ENCODE results near the gene ASB9. TPM values are rescaled to one million over a fixed set of nuclear protein-coding genes. Genes with fewer than 3 reads are reported as not detected.

ASB9 gene
- total RNA-seq, 1 experiment from 2014 or later: not detected

- Mint-ChIP-seq H3K27me3 (ENCODE audit: low read depth) (no peaks in the 10 kb centered on the region; the same call in 1 of the 2 replicates), H3K36me3 (ENCODE audit: insufficient read depth in 1 of 3, low read depth in 3 of 3) (peaks cover 0 to 5% (median 4%) of the 10 kb centered on the region in 3 experiments; a peak in 4 of 7 replicates), H3K4me3 (no peak within 1 kb of the TSS), H3K27ac (no peak within 1 kb of the TSS), H3K4me1 (no peaks in the 10 kb centered on the region), H3K9me3 (peaks cover 3 to 18% of the 10 kb centered on the region in 2 experiments; a peak in 1 of 5 replicates)
- Histone ChIP-seq H3K18ac (ENCODE audit: insufficient read length, low read depth, low read length) (no peak within 1 kb of the TSS), H2BK120ac (ENCODE audit: low read depth, low read length, poor library complexity, severe bottlenecking) (no peak within 1 kb of the TSS), H3K79me1 (ENCODE audit: insufficient read depth, low read depth, low read length, poor library complexity, severe bottlenecking) (no peaks in the 10 kb centered on the region), H2AFZ (ENCODE audit: low read length) (no peak within 1 kb of the TSS), H4K91ac (ENCODE audit: insufficient read length, low read depth, low read length) (no peak within 1 kb of the TSS), H3K23me2 (ENCODE audit: insufficient read length, low read depth, low read length, poor library complexity, severe bottlenecking) (no peaks in the 10 kb centered on the region), H3K9ac (ENCODE audit: extremely low read depth, insufficient read length, low read length) (no peak within 1 kb of the TSS), H2BK15ac (ENCODE audit: low read depth, low read length) (no peak within 1 kb of the TSS), H3K4me2 (ENCODE audit: insufficient read depth, insufficient read length, low read length) (no peak within 1 kb of the TSS), H3K23ac (ENCODE audit: insufficient read length, low read depth, low read length) (no peak within 1 kb of the TSS), H2BK5ac (ENCODE audit: insufficient read length, low read length) (no peak within 1 kb of the TSS), H4K20me1 (ENCODE audit: control insufficient read depth, insufficient read depth, insufficient read length) (no peaks in the 10 kb centered on the region), H3K9me3 (ENCODE audit: control insufficient read depth, low read depth, low read length) (no peaks in the 10 kb centered on the region), H3K56ac (ENCODE audit: insufficient read length, low read depth, low read length) (no peak within 1 kb of the TSS), H2BK12ac (ENCODE audit: insufficient read length, low read depth, low read length) (no peak within 1 kb of the TSS), H3T11ph (ENCODE audit: low read length) (no peak within 1 kb of the TSS), H4K8ac (replicated peaks; ENCODE audit: insufficient read length, low read depth, low read length) (no peak within 1 kb of the TSS), H3K14ac (ENCODE audit: insufficient read depth, low read length) (no peak within 1 kb of the TSS), H3K79me2 (ENCODE audit: insufficient read depth, low read length) (no peaks in the 10 kb centered on the region), H2BK20ac (ENCODE audit: low read depth, low read length, poor library complexity, severe bottlenecking) (no peak within 1 kb of the TSS), H3K4me1 (ENCODE audit: insufficient read depth, low read length) (no peaks in the 10 kb centered on the region), H3K27ac (ENCODE audit: insufficient read length, low read depth, low read length) (no peak within 1 kb of the TSS), H4K5ac (ENCODE audit: insufficient read length, low read depth, low read length) (no peak within 1 kb of the TSS), H3K4ac (ENCODE audit: low read depth, low read length) (no peak within 1 kb of the TSS), H3K27me3 (ENCODE audit: insufficient read depth, low read length) (no peaks in the 10 kb centered on the region), H2AK5ac (ENCODE audit: insufficient read length, low read length) (no peak within 1 kb of the TSS)
- TF ChIP-seq CTCF (conservative IDR thresholded peaks at IDR 0.05): no peak
- DNase-seq: no peak
- WGBS (ENCODE audit: extremely low coverage, insufficient read length, low lambda C conversion rate): no CpG with 5 or more reads among the region's 3 CpGs
Measured at GRCh38 chrX:15315509-15315908, 45.6 kb upstream of the ASB9 start, which contains the start of gene ASB11. ASB11 (minus strand) TSS chrX:15315640; CDS start chrX:15315605, 35 bp downstream.
